ENCODE data around the gene NUP42. TPM values are rescaled to one million over a fixed set of nuclear protein-coding genes. Genes with fewer than 3 reads are reported as not detected.

Gene NUP42
- total RNA-seq, 1 experiment from 2014 or later: 36.5 TPM

- no peaks in the 10 kb centered on the region for H3K79me2 ChIP-seq (ENCODE audit: insufficient read depth, low read length)
- H3K27me3 ChIP-seq (ENCODE audit: insufficient read depth, low read length): no peaks in the 10 kb centered on the region
- H3K56ac ChIP-seq (ENCODE audit: insufficient read length, low read depth, low read length): no peak overlapping the region
- no peaks in the 10 kb centered on the region for H3K4me1 ChIP-seq (ENCODE audit: insufficient read depth, low read length)
- Mint-ChIP-seq H3K36me3 (ENCODE audit: insufficient read depth in 1 of 3, low read depth in 3 of 3) (no peaks in the 10 kb centered on the region), H3K27me3 (ENCODE audit: low read depth) (no peaks in the 10 kb centered on the region), H3K4me1 (peaks cover 0 to 7% of the 10 kb centered on the region in 2 experiments; a peak in 1 of 4 replicates), H3K4me3 (no peak overlapping the region), H3K9me3 (no peaks in the 10 kb centered on the region), H3K27ac (no peak overlapping the region)
- H3K23ac ChIP-seq (ENCODE audit: insufficient read length, low read depth, low read length): no peak overlapping the region
- H2BK120ac ChIP-seq (ENCODE audit: low read depth, low read length, poor library complexity, severe bottlenecking): no peak overlapping the region
- H2AK5ac ChIP-seq (ENCODE audit: insufficient read length, low read length): no peak overlapping the region
- no peak overlapping the region for H3K18ac ChIP-seq (ENCODE audit: insufficient read length, low read depth, low read length)
- TF ChIP-seq CTCF (conservative IDR thresholded peaks at IDR 0.05): no peak
- no peak overlapping the region for H4K8ac ChIP-seq (replicated peaks; ENCODE audit: insufficient read length, low read depth, low read length)
- H2BK20ac ChIP-seq (ENCODE audit: low read depth, low read length, poor library complexity, severe bottlenecking): no peak overlapping the region
- no peak overlapping the region for H3K4me2 ChIP-seq (ENCODE audit: insufficient read depth, insufficient read length, low read length)
- H2BK12ac ChIP-seq (ENCODE audit: insufficient read length, low read depth, low read length): no peak overlapping the region
- WGBS (ENCODE audit: extremely low coverage, insufficient read length, low lambda C conversion rate): no CpG with 5 or more reads among the region's 2 CpGs
- H4K91ac ChIP-seq (ENCODE audit: insufficient read length, low read depth, low read length): no peak overlapping the region
- no peak for DNase-seq
- H3K14ac ChIP-seq (ENCODE audit: insufficient read depth, low read length): no peak overlapping the region
- no peaks in the 10 kb centered on the region for H3K9me3 ChIP-seq (ENCODE audit: control insufficient read depth, low read depth, low read length)
- H3K4ac ChIP-seq (ENCODE audit: low read depth, low read length): no peak overlapping the region
- no peaks in the 10 kb centered on the region for H3K79me1 ChIP-seq (ENCODE audit: insufficient read depth, low read depth, low read length, poor library complexity, severe bottlenecking)
- no peak overlapping the region for H2AFZ ChIP-seq (ENCODE audit: low read length)
- no peak overlapping the region for H4K5ac ChIP-seq (ENCODE audit: insufficient read length, low read depth, low read length)
- no peak overlapping the region for H3K27ac ChIP-seq (ENCODE audit: insufficient read length, low read depth, low read length)
- no peaks in the 10 kb centered on the region for H3K23me2 ChIP-seq (ENCODE audit: insufficient read length, low read depth, low read length, poor library complexity, severe bottlenecking)
- no peak overlapping the region for H3K9ac ChIP-seq (ENCODE audit: extremely low read depth, insufficient read length, low read length)
- H2BK15ac ChIP-seq (ENCODE audit: low read depth, low read length): no peak overlapping the region
- H4K20me1 ChIP-seq (ENCODE audit: control insufficient read depth, insufficient read depth, insufficient read length): no peaks in the 10 kb centered on the region
- H2BK5ac ChIP-seq (ENCODE audit: insufficient read length, low read length): no peak overlapping the region
- no peak overlapping the region for H3T11ph ChIP-seq (ENCODE audit: low read length)
Observed at GRCh38 chr7:23212395-23212794, 30.5 kb downstream of the NUP42 start.
